22Rv1 (cell line): Measurements from ENCODE around the gene HACD1.
"Not testable (repeated sequence)": the region's sequence is repeated elsewhere in the genome, so short reads cannot be mapped to it uniquely, and the experiment has no call there.

ENCODE experiments used
- ZFX ChIP-seq: fragments of 450-650 bp; IDR thresholded peaks from 2 replicates; pipeline ENCODE4 v1.6.1; 2017; ENCODE audit warnings: antibody characterized with exemption, borderline replicate concordance
- TF ChIP-seq, protein P1 (sequence below): fragments of 450-650 bp; IDR thresholded peaks from 2 replicates; pipeline ENCODE4 v1.5.1; 2017; ENCODE audit warnings: mild to moderate bottlenecking

DNA sequence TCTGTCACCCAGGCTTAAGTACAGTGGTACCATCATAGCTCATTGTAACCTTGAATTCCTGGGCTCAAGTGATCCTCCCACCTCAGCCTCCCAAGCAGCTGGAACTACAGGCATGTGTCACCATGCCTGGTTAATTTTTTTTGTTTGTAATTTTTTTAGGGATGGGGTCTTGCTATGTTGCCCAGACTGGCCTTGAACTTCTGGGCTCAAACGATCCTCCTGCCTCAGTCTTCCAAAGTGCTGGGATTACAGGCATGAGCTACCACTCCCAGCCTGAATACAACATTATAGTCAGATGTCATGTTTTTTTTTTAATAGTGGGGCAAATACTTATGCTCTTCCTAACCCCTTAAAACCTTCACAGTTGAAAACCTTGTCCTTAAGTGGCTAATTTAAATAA, 27.9 kb downstream of the HACD1 start:
- TF ChIP-seq, protein P1, sequence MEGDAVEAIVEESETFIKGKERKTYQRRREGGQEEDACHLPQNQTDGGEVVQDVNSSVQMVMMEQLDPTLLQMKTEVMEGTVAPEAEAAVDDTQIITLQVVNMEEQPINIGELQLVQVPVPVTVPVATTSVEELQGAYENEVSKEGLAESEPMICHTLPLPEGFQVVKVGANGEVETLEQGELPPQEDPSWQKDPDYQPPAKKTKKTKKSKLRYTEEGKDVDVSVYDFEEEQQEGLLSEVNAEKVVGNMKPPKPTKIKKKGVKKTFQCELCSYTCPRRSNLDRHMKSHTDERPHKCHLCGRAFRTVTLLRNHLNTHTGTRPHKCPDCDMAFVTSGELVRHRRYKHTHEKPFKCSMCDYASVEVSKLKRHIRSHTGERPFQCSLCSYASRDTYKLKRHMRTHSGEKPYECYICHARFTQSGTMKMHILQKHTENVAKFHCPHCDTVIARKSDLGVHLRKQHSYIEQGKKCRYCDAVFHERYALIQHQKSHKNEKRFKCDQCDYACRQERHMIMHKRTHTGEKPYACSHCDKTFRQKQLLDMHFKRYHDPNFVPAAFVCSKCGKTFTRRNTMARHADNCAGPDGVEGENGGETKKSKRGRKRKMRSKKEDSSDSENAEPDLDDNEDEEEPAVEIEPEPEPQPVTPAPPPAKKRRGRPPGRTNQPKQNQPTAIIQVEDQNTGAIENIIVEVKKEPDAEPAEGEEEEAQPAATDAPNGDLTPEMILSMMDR = not testable (repeated sequence)
- TF ChIP-seq ZFX = not testable (repeated sequence)
